HepG2 (cell line): ENCODE results near the gene BAIAP2L1. TPM values are rescaled to one million over a fixed set of nuclear protein-coding genes. Genes with fewer than 3 reads are reported as not detected.

Experiments
- CEBPG ChIP-seq: IDR thresholded peaks from 2 replicates; pipeline ENCODE4 v1.6.1; 2016
- CREBL2 ChIP-seq: sonication (generic); formaldehyde crosslinking; IDR thresholded peaks from 2 replicates; pipeline ENCODE4 v1.8.1; 2023; ENCODE audit warnings: missing genetic modification reagents, mild to moderate bottlenecking, borderline replicate concordance
- CREM ChIP-seq, 2 experiments: sonication (generic) in 1 of 2; formaldehyde crosslinking in 1 of 2; IDR thresholded peaks; 2 replicates each; pipeline versions ENCODE4 v1.4.0 to v1.6.1; 2016 to 2020; ENCODE audit warnings: antibody characterized with exemption in 1 of 2, mild to moderate bottlenecking in 1 of 2, missing genetic modification reagents in 1 of 2
- ELF4 ChIP-seq: sonication (generic); formaldehyde crosslinking; IDR thresholded peaks from 2 replicates; pipeline ENCODE4 v1.5.0; 2020; ENCODE audit warnings: missing genetic modification reagents, mild to moderate bottlenecking, moderate library complexity, borderline replicate concordance
- HNF4A ChIP-seq: sonication (generic); formaldehyde crosslinking; IDR thresholded peaks from 2 replicates; pipeline ENCODE4 v1.4.0; 2020; ENCODE audit warnings: missing genetic modification reagents
- HNRNPUL1 ChIP-seq: fragments of 200-400 bp; formaldehyde crosslinking; IDR thresholded peaks from 2 replicates; pipeline ENCODE4 v1.6.1; 2017; ENCODE audit warnings: low read depth, mild to moderate bottlenecking, low read length, moderate library complexity
- MBNL3 ChIP-seq: fragments of 250-450 bp; sonication (Bioruptor Pico); conservative IDR thresholded peaks from 2 replicates; pipeline ENCODE4 v1.8.0; 2022; ENCODE audit warnings: mild to moderate bottlenecking, inconsistent platforms
- MZF1 ChIP-seq: sonication (generic); formaldehyde crosslinking; IDR thresholded peaks from 2 replicates; pipeline ENCODE4 v1.8.1; 2023; ENCODE audit warnings: mild to moderate bottlenecking, missing genetic modification reagents, borderline replicate concordance
- NFE2 ChIP-seq: sonication (generic); formaldehyde crosslinking; IDR thresholded peaks from 2 replicates; pipeline ENCODE4 v1.4.0; 2020; ENCODE audit warnings: missing genetic modification reagents
- RERE ChIP-seq: IDR thresholded peaks from 2 replicates; pipeline ENCODE4 v1.6.1; 2016; ENCODE audit warnings: low read depth, missing genetic modification reagents, missing compliant biosample characterization
- SALL1 ChIP-seq: sonication (generic); formaldehyde crosslinking; IDR thresholded peaks from 2 replicates; pipeline ENCODE4 v1.8.0; 2022; ENCODE audit warnings: mild to moderate bottlenecking, missing genetic modification reagents
- SAP130 ChIP-seq: IDR thresholded peaks from 2 replicates; pipeline ENCODE4 v1.6.1; 2016; ENCODE audit warnings: low read depth
- SRF ChIP-seq: IDR thresholded peaks from 2 replicates; pipeline ENCODE4 v1.6.1; 2011; ENCODE audit warnings: mild to moderate bottlenecking, low read depth, low read length, moderate library complexity
- TMF1 ChIP-seq: sonication (generic); formaldehyde crosslinking; IDR thresholded peaks from 2 replicates; pipeline ENCODE4 v1.8.1; 2022; ENCODE audit warnings: low read depth, missing genetic modification reagents
- XBP1 ChIP-seq: sonication (generic); formaldehyde crosslinking; IDR thresholded peaks from 2 replicates; pipeline ENCODE4 v1.5.0; 2020; ENCODE audit warnings: missing genetic modification reagents
- ZBTB38 ChIP-seq: sonication (generic); formaldehyde crosslinking; IDR thresholded peaks from 2 replicates; pipeline ENCODE4 v1.5.1; 2020; ENCODE audit warnings: mild to moderate bottlenecking, missing genetic modification reagents
- ZNF333 ChIP-seq: sonication (generic); formaldehyde crosslinking; IDR thresholded peaks from 2 replicates; pipeline ENCODE4 v1.4.0; 2020; ENCODE audit warnings: mild to moderate bottlenecking, missing genetic modification reagents, borderline replicate concordance
- ZNF44 ChIP-seq: sonication (generic); formaldehyde crosslinking; IDR thresholded peaks from 2 replicates; pipeline ENCODE4 v1.5.1; 2020; ENCODE audit warnings: mild to moderate bottlenecking, missing genetic modification reagents
- ZNF570 ChIP-seq: sonication (generic); formaldehyde crosslinking; IDR thresholded peaks from 2 replicates; pipeline ENCODE4 v1.4.0; 2020; ENCODE audit warnings: mild to moderate bottlenecking, missing genetic modification reagents, borderline replicate concordance
- ZNF597 ChIP-seq: sonication (generic); formaldehyde crosslinking; IDR thresholded peaks from 2 replicates; pipeline ENCODE4 v1.5.0; 2020; ENCODE audit warnings: missing genetic modification reagents
- ZNF7 ChIP-seq: IDR thresholded peaks from 2 replicates; pipeline ENCODE4 v1.6.1; 2016; ENCODE audit warnings: missing biosample characterization, missing genetic modification reagents
- ZNF75D ChIP-seq: sonication (generic); formaldehyde crosslinking; IDR thresholded peaks from 2 replicates; pipeline ENCODE4 v1.8.1; 2023; ENCODE audit warnings: missing genetic modification reagents, mild to moderate bottlenecking, borderline replicate concordance
- ZUFSP ChIP-seq: sonication (generic); formaldehyde crosslinking; IDR thresholded peaks from 2 replicates; pipeline ENCODE4 v1.9.0; 2021; ENCODE audit warnings: missing genetic modification reagents, mild to moderate bottlenecking, borderline replicate concordance
- polyA plus RNA-seq, 8 experiments: library from polyadenylated mRNA; depleted of rRNA in 3 of 8; stranded (reverse) in 7 of 8; unstranded in 1 of 8; fragments of >200 nt; fragmentation: Illumina TruSeq in 4 of 8; extraction: Trizol in 4 of 8; gene quantifications; 2 replicates each; pipeline versions ENCODE4 v1.2.1 to v1.2.3, GENCODE V29; 2011 to 2016; ENCODE audit warnings: low read depth in 4 of 8, missing spikeins in 1 of 8, mixed read lengths in 1 of 8; ENCODE audit not compliant: insufficient read depth in 1 of 8
- total RNA-seq, 5 experiments: library from RNA; depleted of rRNA; stranded (reverse); fragments of >200 nt; fragmentation: Illumina TruSeq; extraction: Trizol; gene quantifications; 2 replicates each; pipeline ENCODE4 v1.2.3, GENCODE V29; 2016; ENCODE audit warnings: low read depth in 1 of 5

The BAIAP2L1 gene
- total and polyA plus RNA-seq, 2 of the 13 experiments (the other 11 are each of a cell fraction or from before 2014, with no cell fraction given): 13.0 to 21.5 TPM

- TF ChIP-seq ZNF333 (CRISPR knock-in tag) (no peak), ZNF597 (CRISPR knock-in tag) (no peak), ZBTB38 (CRISPR knock-in tag) (peak; percentile 42; the same call in 1 of the 2 replicates), NFE2 (CRISPR knock-in tag) (no peak), CREM (IDR thresholded peaks at IDR 0.05) (no peak), CREM (CRISPR knock-in tag; IDR thresholded peaks at IDR 0.05) (no peak), ZNF570 (CRISPR knock-in tag) (no peak), ELF4 (CRISPR knock-in tag) (no peak), SALL1 (peak; percentile 13; the same call in 1 of the 2 replicates), HNF4A (CRISPR knock-in tag) (no peak), SRF (no peak), MZF1 (CRISPR knock-in tag) (no peak), ZNF75D (CRISPR knock-in tag) (no peak), CREBL2 (CRISPR knock-in tag) (no peak), MBNL3 (CRISPR knock-in tag) (no peak), ZUFSP (CRISPR knock-in tag) (no peak), ZNF44 (CRISPR knock-in tag) (no peak), SAP130 (CRISPR knock-in tag) (peak; percentile 37; the same call in 1 of the 2 replicates), TMF1 (no peak), RERE (CRISPR knock-in tag) (no peak), ZNF7 (CRISPR knock-in tag) (peak; percentile 85), HNRNPUL1 (no peak), CEBPG (CRISPR knock-in tag) (no peak), XBP1 (CRISPR knock-in tag) (no peak)
Observed at GRCh38 chr7:98354511-98355249, 46.2 kb downstream of the BAIAP2L1 start (continued).
